SIG-M5 treated with dmso at 0.1 percent for 504 hours (cell line): Measurements from ENCODE around the gene PPP1R9B.

Experiments
- DNase-seq: peaks from one replicate; lab custom pipeline; 2025; ENCODE audit not compliant: unreplicated experiment; lab: John Stamatoyannopoulos, UW

Gene PPP1R9B

GRCh38 chr17:50161023-50161910 lies 10.8 kb upstream of the PPP1R9B start:
- DNase-seq: peak; percentile 81

DNA sequence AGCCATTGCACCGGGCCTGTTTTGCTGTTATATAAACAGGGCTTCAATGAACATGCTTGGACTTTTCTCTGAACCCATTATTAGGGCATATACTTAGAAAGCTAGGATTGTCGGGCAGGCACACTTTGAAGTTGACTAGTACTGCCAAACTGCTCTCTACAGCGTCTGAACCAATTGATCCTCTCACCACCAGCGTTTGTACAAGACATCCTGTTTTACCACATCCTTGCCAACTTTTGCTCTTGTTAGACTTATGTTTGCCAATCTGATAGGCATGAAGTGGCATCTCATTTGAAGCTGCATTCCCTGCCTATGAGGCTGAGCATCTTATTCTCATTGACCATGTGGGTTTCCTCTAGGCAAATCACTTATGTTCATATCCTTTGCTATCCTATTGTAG lies 7.4 kb upstream of the PPP1R9B start:
- no peak for DNase-seq

- peak; percentile 85 for DNase-seq
Measured at GRCh38 chr17:50155115-50155819, 4.8 kb upstream of the PPP1R9B start.

GRCh38 chr17:50154604-50155003 lies 4.1 kb upstream of the PPP1R9B start:
- DNase-seq: no peak

- DNase-seq: no peak
Measured at GRCh38 chr17:50153650-50154575, 3.4 kb upstream of the PPP1R9B start.

DNA sequence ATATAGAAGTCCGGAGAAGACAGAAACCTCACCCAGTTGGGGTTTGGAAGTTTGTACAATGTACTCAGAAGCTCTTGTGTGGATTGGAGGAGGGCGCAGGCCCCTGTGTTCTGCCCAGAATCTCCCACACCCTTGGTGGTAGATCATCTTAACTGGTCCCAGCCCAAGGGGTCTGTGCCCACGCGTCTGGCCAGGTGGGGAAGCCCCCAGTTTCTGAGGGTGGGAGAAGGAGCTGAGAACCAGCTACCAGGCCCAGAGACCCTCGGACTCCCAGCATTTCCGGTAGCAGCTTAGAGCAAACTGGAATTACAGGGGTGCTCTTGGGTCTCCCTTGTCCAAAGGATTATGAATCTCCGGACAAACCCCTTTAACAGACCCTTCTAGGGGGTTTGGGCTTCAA lies 2.3 kb upstream of the PPP1R9B start:
- no peak for DNase-seq

- DNase-seq: peak; percentile 90
Measured at GRCh38 chr17:50151937-50152547, 1.6 kb upstream of the PPP1R9B start.

DNA sequence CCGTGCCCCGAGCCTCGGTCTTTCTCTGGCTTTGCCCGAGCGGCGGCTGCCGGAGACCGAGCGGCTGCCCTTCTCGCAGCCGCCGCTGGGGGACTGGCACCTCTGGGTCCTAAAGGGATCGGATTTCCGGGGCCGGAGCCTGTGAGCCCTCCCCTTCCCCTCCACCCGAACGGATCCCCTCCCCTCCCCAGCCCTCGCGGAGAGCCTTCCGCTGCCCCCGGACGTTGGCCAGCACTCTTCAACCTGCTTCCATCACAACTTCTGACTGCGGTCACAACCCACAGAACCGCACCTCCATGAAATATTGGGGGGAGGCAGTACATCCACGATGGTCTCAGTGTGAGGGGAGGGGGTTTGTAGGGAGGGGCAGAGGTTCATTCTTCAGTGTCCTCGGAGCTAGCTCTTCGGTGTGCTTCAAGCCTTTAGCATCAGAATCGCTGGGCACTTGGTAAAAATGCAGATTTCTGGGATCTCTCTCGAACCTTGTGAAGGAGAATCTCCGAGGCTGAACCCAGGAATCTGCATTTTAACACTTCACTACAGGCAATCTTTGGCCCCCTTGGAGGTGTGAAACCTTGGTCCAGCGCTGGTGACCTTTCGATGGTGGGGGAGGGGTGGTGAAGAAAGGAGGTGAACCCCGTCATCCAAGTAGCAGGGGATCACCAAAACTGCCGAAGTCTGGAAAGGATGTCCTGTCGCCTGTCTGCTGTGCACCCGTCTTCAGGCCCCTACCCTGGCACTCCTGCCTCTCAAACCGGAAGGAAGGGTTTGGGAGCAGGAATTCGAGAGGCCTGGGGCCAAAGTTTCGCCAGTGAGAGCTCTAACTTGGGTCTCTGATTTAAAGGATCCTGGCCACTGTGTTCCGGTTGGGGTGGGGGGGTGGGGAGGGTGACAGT lies 812 bp upstream of the PPP1R9B start:
- DNase-seq: peak; percentile 92

DNA sequence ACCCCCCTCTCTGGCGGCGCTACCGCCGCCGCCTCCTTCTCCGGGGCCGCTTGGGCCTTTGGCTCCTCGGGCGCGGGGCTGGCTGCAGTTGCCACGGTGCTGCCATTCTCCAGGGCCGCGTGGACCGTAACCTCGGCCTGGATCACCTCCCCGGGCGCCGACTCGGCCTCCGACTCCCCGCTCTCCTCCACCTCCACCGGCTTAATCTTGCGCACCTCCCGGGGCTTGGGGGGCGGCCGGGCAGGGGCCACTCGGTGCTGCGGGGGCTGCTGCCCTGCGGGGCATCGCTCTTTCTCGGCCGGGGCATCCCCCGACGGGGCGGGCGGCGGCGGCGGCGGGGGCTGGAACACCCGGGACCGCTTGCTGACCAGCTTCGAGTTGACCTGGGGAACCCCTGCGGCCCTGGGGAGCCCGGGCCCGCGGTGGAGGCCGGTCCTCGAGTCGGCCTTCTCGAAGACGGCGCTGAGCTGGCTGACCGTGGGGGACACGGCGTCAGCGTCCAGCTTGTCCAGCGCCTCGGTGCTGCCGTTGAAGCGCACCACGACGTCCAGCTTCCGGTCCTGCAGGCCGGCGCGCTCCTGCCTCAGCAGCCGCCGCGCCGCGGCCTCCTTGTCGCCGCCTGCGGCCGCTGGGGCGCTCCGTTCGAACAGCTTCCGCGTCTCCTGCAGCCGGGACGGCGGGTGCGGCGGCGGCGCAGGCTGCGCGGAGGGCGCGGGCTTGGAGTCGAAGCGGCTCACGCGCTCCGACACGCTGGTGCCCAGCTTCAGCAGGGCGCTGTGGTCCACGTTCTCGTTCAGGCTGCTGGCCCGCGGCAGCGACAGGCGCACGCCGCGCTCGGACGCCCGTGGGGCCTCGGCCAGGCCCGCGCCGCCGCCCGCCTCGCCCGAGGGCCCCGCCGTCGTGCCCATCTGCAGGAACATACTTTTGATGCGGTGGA lies 792 bp downstream of the PPP1R9B start:
- peak; percentile 45 for DNase-seq

- no peak for DNase-seq
Measured at GRCh38 chr17:50149091-50149416, 1.4 kb downstream of the PPP1R9B start.

GRCh38 chr17:50148226-50149090 lies 2.0 kb downstream of the PPP1R9B start:
- peak; percentile 98 for DNase-seq

DNA sequence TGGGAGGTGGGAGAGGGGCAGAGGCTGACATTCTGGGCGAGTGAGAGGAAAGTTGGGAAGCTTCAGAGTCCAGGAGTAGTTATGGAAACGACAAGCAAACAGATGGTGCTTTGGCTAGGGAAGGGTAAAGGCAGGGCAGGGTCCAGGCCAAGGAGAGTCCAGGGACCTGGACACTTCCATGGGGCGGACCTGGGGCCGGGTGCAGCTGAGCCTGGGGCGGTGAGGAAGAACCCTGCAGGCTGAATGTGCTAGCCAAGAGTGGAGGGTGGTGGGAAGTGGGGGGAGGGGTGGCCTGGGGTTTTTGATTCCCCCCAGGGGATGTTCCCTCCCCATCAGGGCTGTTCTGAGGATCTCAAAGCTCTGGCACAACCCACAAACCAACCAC lies 2.6 kb downstream of the PPP1R9B start:
- no peak for DNase-seq

DNA sequence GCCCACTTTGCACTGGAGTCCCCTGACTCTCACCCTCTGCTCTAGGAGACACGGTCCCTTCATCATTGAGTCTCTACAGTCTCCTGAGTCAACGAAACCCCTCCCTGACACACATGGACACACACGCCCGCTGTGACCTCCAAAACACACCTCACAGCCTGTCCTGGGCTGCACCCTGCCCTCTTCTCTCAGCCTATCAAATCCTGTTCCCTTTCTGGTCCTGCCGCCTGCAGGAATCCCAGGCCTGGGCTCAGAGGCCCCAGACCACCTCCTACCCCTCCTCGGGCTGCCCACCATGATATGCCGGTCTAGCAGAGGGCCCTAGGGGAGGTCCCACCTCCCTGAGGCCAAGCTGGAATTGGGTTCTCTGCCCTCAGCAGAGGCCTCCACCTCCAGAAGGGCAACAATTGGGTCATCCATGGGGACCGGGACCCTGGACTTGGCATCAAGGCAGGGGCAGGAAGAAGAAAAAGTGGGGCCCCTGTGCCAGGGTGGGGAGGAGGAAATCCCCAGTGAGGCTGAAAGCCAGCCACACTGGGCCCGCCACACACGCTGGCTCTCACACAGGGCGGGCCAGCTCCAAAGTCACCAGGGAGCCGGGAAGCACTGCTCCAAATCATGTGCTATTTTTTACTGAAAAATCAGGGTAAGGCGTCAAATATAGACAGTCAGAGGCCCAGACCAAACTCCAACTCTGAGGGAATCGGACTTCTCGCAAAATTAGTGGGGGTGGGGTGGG lies 3.4 kb downstream of the PPP1R9B start:
- no peak for DNase-seq

GRCh38 chr17:50146230-50146926 lies 4.1 kb downstream of the PPP1R9B start:
- DNase-seq: no peak

DNA sequence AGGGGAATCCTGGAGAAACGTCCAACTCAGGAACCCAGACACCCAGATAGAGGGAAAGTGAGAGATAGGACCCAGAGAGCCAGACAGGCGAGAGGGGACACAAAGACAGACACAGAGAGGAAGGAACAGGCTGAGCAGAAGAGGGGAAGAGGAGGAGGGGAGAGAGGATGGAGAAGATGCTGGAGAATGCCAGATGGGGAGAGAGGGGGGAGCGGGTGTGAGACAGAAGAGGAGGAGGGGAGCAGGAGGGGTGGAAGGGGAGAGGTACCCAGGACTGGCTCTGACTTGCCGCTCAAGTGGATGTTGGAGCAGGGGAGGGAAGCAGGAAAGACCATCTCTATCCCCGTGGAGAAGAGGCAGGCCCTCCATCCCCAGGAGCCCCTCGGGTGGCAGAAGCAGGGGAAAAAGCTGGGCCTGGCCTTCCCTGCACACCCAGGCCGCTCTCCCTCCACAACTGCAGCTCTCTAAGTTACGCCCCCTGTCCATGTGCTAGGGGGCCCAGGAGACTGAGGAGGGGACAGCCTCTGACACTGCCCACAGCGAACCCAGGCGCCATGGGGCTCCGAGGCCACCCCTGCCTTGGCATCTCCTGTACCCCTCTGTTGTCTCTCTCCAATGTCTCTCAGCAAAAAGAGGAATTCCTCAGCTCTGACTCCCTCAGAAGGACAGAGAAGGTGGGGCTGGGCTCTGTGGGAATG lies 4.8 kb downstream of the PPP1R9B start:
- DNase-seq: no peak
